ENCODE results near the gene C22orf23. TPM values are rescaled to one million over a fixed set of nuclear protein-coding genes. Genes with fewer than 3 reads are reported as not detected.

The C22orf23 gene
- total RNA-seq, 1 experiment from 2014 or later: 1.0 TPM

DNA sequence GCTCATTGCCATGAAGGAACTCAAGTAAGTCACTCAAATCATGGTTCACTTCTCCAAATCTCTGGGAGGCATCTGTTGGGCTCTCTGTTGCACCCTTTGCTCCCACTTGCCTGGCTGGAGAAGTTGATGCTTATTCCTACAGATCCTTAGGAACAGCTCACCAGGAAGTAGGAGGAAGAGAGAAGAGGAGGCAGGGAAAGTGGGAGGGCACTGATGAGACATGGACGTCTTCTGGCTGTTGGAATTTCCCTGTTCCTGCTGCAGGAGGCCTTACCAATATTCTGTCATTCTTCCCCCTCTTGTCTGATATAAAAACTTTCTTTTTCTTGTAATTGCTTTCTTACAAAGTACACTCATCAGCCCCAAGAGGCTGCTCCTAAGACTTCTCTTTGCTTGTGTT lies 13.7 kb upstream of the C22orf23 start:
- intact Hi-C loops (cut with micrococcal nuclease; ENCODE audit: unreplicated experiment): loop anchor here (10.0 kb wide), 2 partner anchors 362 to 432 kb away; partner anchors contain the start of gene GGA1
- H3K27ac ChIP-seq: no peak overlapping the region
- H3F3A ChIP-seq (ENCODE audit: insufficient read depth, low read depth): peaks cover 23% of the 10 kb centered on the region
- no peaks in the 10 kb centered on the region for H3K4me1 ChIP-seq (replicated peaks; ENCODE audit: insufficient read depth)
- no peaks in the 10 kb centered on the region for H3K9me3 ChIP-seq (ENCODE audit: insufficient read depth, low read depth)
- no peak for TF ChIP-seq EZH2 (IDR thresholded peaks at IDR 0.05; ENCODE audit: low read depth)
- TF ChIP-seq, protein P1, sequence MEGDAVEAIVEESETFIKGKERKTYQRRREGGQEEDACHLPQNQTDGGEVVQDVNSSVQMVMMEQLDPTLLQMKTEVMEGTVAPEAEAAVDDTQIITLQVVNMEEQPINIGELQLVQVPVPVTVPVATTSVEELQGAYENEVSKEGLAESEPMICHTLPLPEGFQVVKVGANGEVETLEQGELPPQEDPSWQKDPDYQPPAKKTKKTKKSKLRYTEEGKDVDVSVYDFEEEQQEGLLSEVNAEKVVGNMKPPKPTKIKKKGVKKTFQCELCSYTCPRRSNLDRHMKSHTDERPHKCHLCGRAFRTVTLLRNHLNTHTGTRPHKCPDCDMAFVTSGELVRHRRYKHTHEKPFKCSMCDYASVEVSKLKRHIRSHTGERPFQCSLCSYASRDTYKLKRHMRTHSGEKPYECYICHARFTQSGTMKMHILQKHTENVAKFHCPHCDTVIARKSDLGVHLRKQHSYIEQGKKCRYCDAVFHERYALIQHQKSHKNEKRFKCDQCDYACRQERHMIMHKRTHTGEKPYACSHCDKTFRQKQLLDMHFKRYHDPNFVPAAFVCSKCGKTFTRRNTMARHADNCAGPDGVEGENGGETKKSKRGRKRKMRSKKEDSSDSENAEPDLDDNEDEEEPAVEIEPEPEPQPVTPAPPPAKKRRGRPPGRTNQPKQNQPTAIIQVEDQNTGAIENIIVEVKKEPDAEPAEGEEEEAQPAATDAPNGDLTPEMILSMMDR (conservative IDR thresholded peaks at IDR 0.05): no peak
- H3K4me3 ChIP-seq: no peak overlapping the region
- no TSS peak for BruUV-seq (replicated peaks)
- ChIA-PET POLR2A (ENCODE audit: unreplicated experiment) (interaction anchor here (0.5 kb wide), 1 partner anchor 123 kb away, joined by 9 read pairs; the partner anchor contains the start of gene ANKRD54), CTCF (interaction anchor here (1.6 kb wide), 1 partner anchor 80 kb away, joined by 5 read pairs; no protein-coding TSS in a partner anchor)
- H3K27me3 ChIP-seq (ENCODE audit: insufficient read depth, low read depth): no peaks in the 10 kb centered on the region
- H3K36me3 ChIP-seq (ENCODE audit: low read depth): peaks cover 31% of the 10 kb centered on the region; the same call in 1 of the 2 replicates
- no peak overlapping the region for H3K4me2 ChIP-seq
- H4K20me1 ChIP-seq (ENCODE audit: insufficient read depth): peaks cover 18% of the 10 kb centered on the region
- H3K79me2 ChIP-seq (ENCODE audit: low read depth): peaks cover 13% of the 10 kb centered on the region
- no peaks in the 10 kb centered on the region for H3K9me2 ChIP-seq (ENCODE audit: insufficient read depth)
- no peak overlapping the region for H2AFZ ChIP-seq
- no peak for DNase-seq

DNA sequence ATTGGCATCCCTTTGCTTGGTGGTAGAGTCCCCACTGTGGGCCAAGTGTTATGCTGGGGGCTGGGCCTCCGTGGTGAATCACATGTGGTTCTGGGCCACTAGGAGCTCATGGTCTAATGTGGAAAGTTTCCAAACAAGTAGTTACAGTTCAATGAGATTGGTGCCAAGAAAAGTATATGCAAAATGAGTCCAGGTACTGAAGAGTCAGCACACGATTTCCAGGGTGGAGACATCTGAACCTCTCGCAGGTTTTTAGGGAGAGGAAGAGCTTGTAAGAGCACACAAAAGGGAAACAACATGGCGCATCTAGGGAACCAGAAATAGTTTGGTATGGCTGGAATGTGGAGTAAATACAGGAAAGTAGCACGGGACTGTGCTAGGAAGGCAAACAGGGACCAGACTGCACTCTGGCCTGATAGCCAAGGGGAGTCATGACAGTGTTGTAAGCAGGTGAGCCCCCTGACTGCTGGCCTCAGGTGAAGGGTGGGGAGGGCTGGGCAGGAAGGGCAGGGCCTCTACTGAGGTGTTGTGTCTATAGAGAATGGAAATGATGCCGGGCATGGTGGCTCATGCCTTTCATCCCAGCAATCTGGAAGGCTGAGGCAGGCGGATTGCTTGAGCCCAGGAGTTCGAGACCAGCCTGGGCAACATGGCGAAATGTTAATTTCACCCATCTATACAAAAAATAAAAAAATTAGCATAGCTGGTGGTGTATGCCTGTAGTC lies 12.7 kb upstream of the C22orf23 start:
- Histone ChIP-seq H3K9me2 (ENCODE audit: insufficient read depth) (no peaks in the 10 kb centered on the region), H3K27ac (no peak overlapping the region), H3K27me3 (ENCODE audit: insufficient read depth, low read depth) (no peaks in the 10 kb centered on the region), H3K4me2 (no peak overlapping the region), H3F3A (ENCODE audit: insufficient read depth, low read depth) (peaks cover 23% of the 10 kb centered on the region), H3K4me3 (no peak overlapping the region), H3K4me1 (replicated peaks; ENCODE audit: insufficient read depth) (no peaks in the 10 kb centered on the region), H3K79me2 (ENCODE audit: low read depth) (peaks cover 13% of the 10 kb centered on the region), H4K20me1 (ENCODE audit: insufficient read depth) (peaks cover 18% of the 10 kb centered on the region), H3K9me3 (ENCODE audit: insufficient read depth, low read depth) (no peaks in the 10 kb centered on the region), H3K36me3 (ENCODE audit: low read depth) (peaks cover 41% of the 10 kb centered on the region), H2AFZ (no peak overlapping the region)
- intact Hi-C loops (cut with micrococcal nuclease; ENCODE audit: unreplicated experiment): loop anchor here (1.0 to 10.0 kb wide), 5 partner anchors 31 to 431 kb away; partner anchors contain the start of gene GGA1
- ChIA-PET CTCF (interaction anchor here (0.7 to 2.1 kb wide), 6 partner anchors 12 to 360 kb away, joined by 3 to 9 read pairs (median 4); partner anchors contain the start of genes C22orf23 and POLR2F), POLR2A (ENCODE audit: unreplicated experiment) (interaction anchor here (0.7 kb wide), 1 partner anchor 19 kb away, joined by 3 read pairs; no protein-coding TSS in a partner anchor)
- BruUV-seq (replicated peaks): no TSS peak
- TF ChIP-seq EZH2 (IDR thresholded peaks at IDR 0.05; ENCODE audit: low read depth): no peak
- TF ChIP-seq, protein P1 (conservative IDR thresholded peaks at IDR 0.05): no peak
- DNase-seq: no peak

DNA sequence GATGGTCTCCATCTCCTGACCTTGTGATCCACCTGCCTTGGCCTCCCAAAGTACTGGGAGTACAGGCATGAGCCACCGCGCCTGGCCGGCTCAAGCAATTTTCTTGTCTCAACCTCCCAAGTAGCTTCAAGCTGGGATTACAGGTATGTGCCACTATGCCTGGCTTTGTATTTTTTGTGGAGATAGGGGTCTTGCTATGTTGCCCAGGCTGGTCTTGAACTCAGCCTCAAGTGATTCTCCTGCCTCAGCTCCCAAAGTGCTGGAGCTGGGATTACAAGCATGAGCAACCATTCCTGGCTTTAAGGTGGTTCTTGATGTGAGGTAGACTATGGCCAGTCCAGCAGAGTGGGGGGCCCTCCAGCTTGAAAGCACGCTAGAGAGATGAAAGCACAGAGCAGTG lies 7.7 kb upstream of the C22orf23 start:
- ChIA-PET CTCF (no interaction called here), POLR2A (ENCODE audit: unreplicated experiment) (no interaction called here)
- no peak for DNase-seq
- Histone ChIP-seq H3K36me3 (ENCODE audit: low read depth) (peaks cover 51% of the 10 kb centered on the region), H3K9me3 (ENCODE audit: insufficient read depth, low read depth) (no peaks in the 10 kb centered on the region), H3F3A (ENCODE audit: insufficient read depth, low read depth) (peaks cover 30% of the 10 kb centered on the region), H3K4me3 (no peak overlapping the region), H3K9me2 (ENCODE audit: insufficient read depth) (no peaks in the 10 kb centered on the region), H3K4me2 (no peak overlapping the region), H3K79me2 (ENCODE audit: low read depth) (peaks cover 16% of the 10 kb centered on the region), H2AFZ (no peak overlapping the region), H4K20me1 (ENCODE audit: insufficient read depth) (peaks cover 11% of the 10 kb centered on the region; the same call in 1 of the 2 replicates), H3K27ac (no peak overlapping the region), H3K27me3 (ENCODE audit: insufficient read depth, low read depth) (no peaks in the 10 kb centered on the region), H3K4me1 (replicated peaks; ENCODE audit: insufficient read depth) (no peaks in the 10 kb centered on the region)
- no TSS peak for BruUV-seq (replicated peaks)
- TF ChIP-seq EZH2 (IDR thresholded peaks at IDR 0.05; ENCODE audit: low read depth): no peak
- TF ChIP-seq, protein P1 (conservative IDR thresholded peaks at IDR 0.05): no peak
- intact Hi-C loops (cut with micrococcal nuclease; ENCODE audit: unreplicated experiment): loop anchor here (10.0 kb wide), 2 partner anchors 356 to 426 kb away; partner anchors contain the start of gene GGA1
